Muscle layer of duodenum (tissue), 2 donors: Measurements from ENCODE around the gene CCDC24.

ENCODE experiments used
- H3K27ac ChIP-seq: one replicate; pipeline ENCODE4 v1.7.0; 2013; ENCODE audit warnings: mild to moderate bottlenecking, low read length
- H3K27me3 ChIP-seq: one replicate; pipeline ENCODE4 v1.7.0; 2013; ENCODE audit warnings: low read depth, mild to moderate bottlenecking, control low read depth, low read length
- H3K36me3 ChIP-seq, 2 donors: one replicate each; pipeline ENCODE4 v1.7.0; 2013; ENCODE audit warnings: low read length in 2 of 2, control low read depth in 1 of 2, mild to moderate bottlenecking in 1 of 2; ENCODE audit not compliant: insufficient read depth in 2 of 2, control insufficient read depth in 1 of 2
- H3K4me1 ChIP-seq, 2 donors: one replicate each; pipeline ENCODE4 v1.7.0; 2013; ENCODE audit warnings: low read length in 2 of 2, mild to moderate bottlenecking in 2 of 2, control low read depth in 1 of 2, moderate library complexity in 1 of 2; ENCODE audit not compliant: insufficient read depth in 2 of 2, control insufficient read depth in 1 of 2
- H3K4me3 ChIP-seq, 2 donors: one replicate each; pipeline ENCODE4 v1.7.0; 2013; ENCODE audit warnings: low read length in 2 of 2, low read depth in 1 of 2, mild to moderate bottlenecking in 1 of 2
- H3K9me3 ChIP-seq, 2 donors: one replicate each; pipeline ENCODE4 v1.7.0; 2013; ENCODE audit warnings: low read length in 2 of 2, control low read depth in 1 of 2, mild to moderate bottlenecking in 1 of 2; ENCODE audit not compliant: control insufficient read depth in 1 of 2
- donor health status: healthy.

CCDC24 gene

GRCh38 chr1:44030605-44031251 lies 39.3 kb downstream of the CCDC24 start:
- Histone ChIP-seq H3K27ac (no peak overlapping the region), H3K4me1 (peaks cover 7 to 34% of the 10 kb centered on the region in 2 donors)

GRCh38 chr1:44031252-44032169 lies 40.1 kb downstream of the CCDC24 start, which contains the start of gene SLC6A9:
SLC6A9 (minus strand) TSS chr1:44031462; CDS start chr1:44024277, 7,185 bp downstream.
- Histone ChIP-seq H3K9me3 (no peaks in the 10 kb centered on the region), H3K4me3 (peak within 1 kb of the TSS; percentile 55 to 91), H3K27ac (no peak within 1 kb of the TSS), H3K36me3 (no peaks in the 10 kb centered on the region), H3K27me3 (no peaks in the 10 kb centered on the region), H3K4me1 (peaks cover 10 to 42% of the 10 kb centered on the region in 2 donors)

More at GRCh38 chr1:44030605-44031251, 39.3 kb downstream of the CCDC24 start:
- no peaks in the 10 kb centered on the region for H3K36me3 ChIP-seq
- peak overlapping the region; percentile 55 to 91 for H3K4me3 ChIP-seq
- no peaks in the 10 kb centered on the region for H3K9me3 ChIP-seq
- H3K27me3 ChIP-seq = no peaks in the 10 kb centered on the region

GRCh38 chr1:44032170-44032790 lies 40.9 kb downstream of the CCDC24 start:
- no peak overlapping the region for H3K27ac ChIP-seq
- peaks cover 10 to 46% of the 10 kb centered on the region in 2 donors for H3K4me1 ChIP-seq

GRCh38 chr1:44033041-44033575 lies 41.7 kb downstream of the CCDC24 start:
- H3K4me3 ChIP-seq = no peak overlapping the region
- H3K36me3 ChIP-seq = no peaks in the 10 kb centered on the region
- H3K27me3 ChIP-seq = no peaks in the 10 kb centered on the region
- H3K9me3 ChIP-seq = no peaks in the 10 kb centered on the region
- H3K4me1 ChIP-seq = peaks cover 10 to 46% of the 10 kb centered on the region in 2 donors
- no peak overlapping the region for H3K27ac ChIP-seq

More at GRCh38 chr1:44032170-44032790, 40.9 kb downstream of the CCDC24 start:
- H3K27me3 ChIP-seq = no peaks in the 10 kb centered on the region
- H3K4me3 ChIP-seq = peak overlapping the region in 1 of 2 donors; percentile 91
- no peaks in the 10 kb centered on the region for H3K9me3 ChIP-seq
- no peaks in the 10 kb centered on the region for H3K36me3 ChIP-seq

GRCh38 chr1:44033756-44034155 lies 42.4 kb downstream of the CCDC24 start:
- no peaks in the 10 kb centered on the region for H3K36me3 ChIP-seq
- no peak overlapping the region for H3K27ac ChIP-seq
- no peak overlapping the region for H3K4me3 ChIP-seq
- H3K9me3 ChIP-seq = no peaks in the 10 kb centered on the region
- H3K27me3 ChIP-seq = no peaks in the 10 kb centered on the region
- H3K4me1 ChIP-seq = peaks cover 10 to 46% of the 10 kb centered on the region in 2 donors

GRCh38 chr1:44034423-44034822 lies 43.0 kb downstream of the CCDC24 start:
- Histone ChIP-seq H3K36me3 (no peaks in the 10 kb centered on the region), H3K27ac (no peak overlapping the region), H3K9me3 (no peaks in the 10 kb centered on the region), H3K27me3 (no peaks in the 10 kb centered on the region), H3K4me1 (peaks cover 7 to 39% of the 10 kb centered on the region in 2 donors), H3K4me3 (no peak overlapping the region)

- peaks cover 5 to 36% of the 10 kb centered on the region in 2 donors for H3K4me1 ChIP-seq
- no peaks in the 10 kb centered on the region for H3K9me3 ChIP-seq
- H3K4me3 ChIP-seq = no peak overlapping the region
- H3K27me3 ChIP-seq = no peaks in the 10 kb centered on the region
- no peaks in the 10 kb centered on the region for H3K36me3 ChIP-seq
- H3K27ac ChIP-seq = no peak overlapping the region
These were observed 43.7 kb downstream of the CCDC24 start for GRCh38 chr1:44034976-44035716.

- no peak overlapping the region for H3K4me3 ChIP-seq
- H3K4me1 ChIP-seq = peaks cover 5 to 36% of the 10 kb centered on the region in 2 donors
- H3K27me3 ChIP-seq = no peaks in the 10 kb centered on the region
- H3K9me3 ChIP-seq = no peaks in the 10 kb centered on the region
- H3K36me3 ChIP-seq = no peaks in the 10 kb centered on the region
- no peak overlapping the region for H3K27ac ChIP-seq
These were observed 44.5 kb downstream of the CCDC24 start for GRCh38 chr1:44035726-44036408.

- Histone ChIP-seq H3K4me1 (peaks cover 5 to 33% of the 10 kb centered on the region in 2 donors), H3K4me3 (no peak overlapping the region), H3K27ac (no peak overlapping the region), H3K9me3 (no peaks in the 10 kb centered on the region), H3K27me3 (no peaks in the 10 kb centered on the region), H3K36me3 (no peaks in the 10 kb centered on the region)
These were observed 45.2 kb downstream of the CCDC24 start for GRCh38 chr1:44036409-44037139.

GRCh38 chr1:44037154-44037553 lies 45.8 kb downstream of the CCDC24 start:
- Histone ChIP-seq H3K36me3 (no peaks in the 10 kb centered on the region), H3K4me1 (peaks cover 5 to 27% of the 10 kb centered on the region in 2 donors), H3K27me3 (no peaks in the 10 kb centered on the region), H3K27ac (no peak overlapping the region), H3K9me3 (no peaks in the 10 kb centered on the region), H3K4me3 (no peak overlapping the region)
